ENCODE measurements around the gene GPR137.

DNA sequence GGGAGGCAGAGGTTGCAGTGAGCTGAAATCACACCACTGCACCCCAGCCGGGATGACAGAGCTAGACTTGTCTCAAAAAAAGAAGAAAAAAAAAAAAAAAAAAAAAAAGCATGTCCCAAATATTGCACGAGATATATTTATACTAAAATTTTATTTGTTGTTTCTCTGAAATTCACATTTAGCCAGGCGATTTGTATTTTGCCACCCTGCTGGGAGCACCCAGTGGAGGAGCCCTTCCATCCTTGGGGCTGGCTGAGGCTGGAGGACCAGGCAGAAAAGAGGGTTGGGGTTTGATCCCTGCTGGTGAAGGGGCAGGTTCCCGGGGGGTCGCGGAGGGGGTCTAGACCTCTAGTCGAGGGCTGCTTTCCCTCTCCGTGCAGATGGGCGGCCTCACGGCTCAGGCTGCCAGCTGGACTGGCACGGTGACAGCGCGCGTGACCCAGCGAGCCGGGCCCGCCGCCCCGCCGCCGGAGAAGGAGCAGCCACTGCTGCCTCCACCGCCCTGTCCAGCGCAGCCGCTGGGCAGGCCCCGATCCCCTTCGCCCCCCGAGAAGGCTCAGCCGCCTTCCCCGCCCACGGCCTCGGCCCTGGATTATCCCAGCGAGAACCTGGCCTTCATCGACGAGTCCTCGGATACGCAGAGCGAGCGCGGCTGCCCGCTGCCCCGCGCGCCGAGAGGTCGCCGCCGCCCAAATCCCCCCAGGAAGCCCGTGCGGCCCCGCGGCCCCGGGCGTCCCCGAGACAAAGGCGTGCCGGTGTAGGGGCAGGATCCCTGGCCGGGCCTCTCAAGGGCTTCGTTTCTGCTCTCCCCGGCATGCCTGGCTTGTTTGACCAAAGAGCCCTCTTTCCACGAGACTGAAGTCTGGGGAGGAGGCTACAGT, 13.6 kb downstream of the GPR137 start:
- no peak for TF ChIP-seq POLR2AphosphoS5 (IDR thresholded peaks at IDR 0.05; ENCODE audit: low read depth, low read length)
- TF ChIP-seq TAF1 (IDR thresholded peaks at IDR 0.05; ENCODE audit: borderline replicate concordance, insufficient read depth, low read length), result no peak
- TF ChIP-seq, protein P1, sequence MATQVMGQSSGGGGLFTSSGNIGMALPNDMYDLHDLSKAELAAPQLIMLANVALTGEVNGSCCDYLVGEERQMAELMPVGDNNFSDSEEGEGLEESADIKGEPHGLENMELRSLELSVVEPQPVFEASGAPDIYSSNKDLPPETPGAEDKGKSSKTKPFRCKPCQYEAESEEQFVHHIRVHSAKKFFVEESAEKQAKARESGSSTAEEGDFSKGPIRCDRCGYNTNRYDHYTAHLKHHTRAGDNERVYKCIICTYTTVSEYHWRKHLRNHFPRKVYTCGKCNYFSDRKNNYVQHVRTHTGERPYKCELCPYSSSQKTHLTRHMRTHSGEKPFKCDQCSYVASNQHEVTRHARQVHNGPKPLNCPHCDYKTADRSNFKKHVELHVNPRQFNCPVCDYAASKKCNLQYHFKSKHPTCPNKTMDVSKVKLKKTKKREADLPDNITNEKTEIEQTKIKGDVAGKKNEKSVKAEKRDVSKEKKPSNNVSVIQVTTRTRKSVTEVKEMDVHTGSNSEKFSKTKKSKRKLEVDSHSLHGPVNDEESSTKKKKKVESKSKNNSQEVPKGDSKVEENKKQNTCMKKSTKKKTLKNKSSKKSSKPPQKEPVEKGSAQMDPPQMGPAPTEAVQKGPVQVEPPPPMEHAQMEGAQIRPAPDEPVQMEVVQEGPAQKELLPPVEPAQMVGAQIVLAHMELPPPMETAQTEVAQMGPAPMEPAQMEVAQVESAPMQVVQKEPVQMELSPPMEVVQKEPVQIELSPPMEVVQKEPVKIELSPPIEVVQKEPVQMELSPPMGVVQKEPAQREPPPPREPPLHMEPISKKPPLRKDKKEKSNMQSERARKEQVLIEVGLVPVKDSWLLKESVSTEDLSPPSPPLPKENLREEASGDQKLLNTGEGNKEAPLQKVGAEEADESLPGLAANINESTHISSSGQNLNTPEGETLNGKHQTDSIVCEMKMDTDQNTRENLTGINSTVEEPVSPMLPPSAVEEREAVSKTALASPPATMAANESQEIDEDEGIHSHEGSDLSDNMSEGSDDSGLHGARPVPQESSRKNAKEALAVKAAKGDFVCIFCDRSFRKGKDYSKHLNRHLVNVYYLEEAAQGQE (IDR thresholded peaks at IDR 0.05; ENCODE audit: insufficient read depth in 1 of 2, low read depth in 2 of 2, low read length in 2 of 2), result no peak
- TF ChIP-seq SIN3A (IDR thresholded peaks at IDR 0.05; ENCODE audit: borderline replicate concordance, insufficient read depth, low read length), result no peak
- TF ChIP-seq FOXP2 (optimal IDR thresholded peaks at IDR 0.05; ENCODE audit: borderline replicate concordance, extremely low read depth, extremely low read length, insufficient read depth), result no peak
